Fibroblast of mammary gland (primary cell): ENCODE data around the gene RNU7-1.

Experiments used
- DNase-seq: peaks from one replicate; pipeline ENCODE4 v3.0.0-alpha.2; 2010; ENCODE audit warnings: low read depth
- H3K4me3 ChIP-seq: 2 replicates; pipeline ENCODE4 v1.5.1; 2011; ENCODE audit warnings: low read depth, mild to moderate bottlenecking, low read length, moderate library complexity; ENCODE audit not compliant: control insufficient read depth
- TF ChIP-seq, protein P1 (sequence below): conservative IDR thresholded peaks from 2 replicates; pipeline ENCODE4 v1.5.1; 2011; ENCODE audit warnings: low read depth, low read length, inconsistent platforms; ENCODE audit not compliant: control insufficient read depth, insufficient read depth

RNU7-1 gene

DNA sequence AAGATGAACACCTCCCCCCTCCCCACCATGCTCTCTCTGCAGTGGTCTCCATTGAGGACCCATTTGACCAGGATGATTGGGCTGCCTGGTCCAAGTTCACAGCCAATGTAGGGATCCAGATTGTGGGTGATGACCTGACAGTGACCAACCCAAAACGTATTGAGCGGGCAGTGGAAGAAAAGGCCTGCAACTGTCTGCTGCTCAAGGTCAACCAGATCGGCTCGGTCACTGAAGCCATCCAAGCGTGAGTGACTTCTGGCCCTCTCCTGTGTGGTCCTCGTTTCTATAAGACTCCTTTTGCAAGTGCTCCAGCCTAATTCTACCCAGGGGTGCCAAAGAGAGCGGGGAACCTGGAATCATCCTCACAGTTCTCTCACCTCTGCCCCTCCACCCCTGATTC, 22.1 kb upstream of the RNU7-1 start:
- H3K4me3 ChIP-seq, result no peak overlapping the region
- TF ChIP-seq, protein P1, sequence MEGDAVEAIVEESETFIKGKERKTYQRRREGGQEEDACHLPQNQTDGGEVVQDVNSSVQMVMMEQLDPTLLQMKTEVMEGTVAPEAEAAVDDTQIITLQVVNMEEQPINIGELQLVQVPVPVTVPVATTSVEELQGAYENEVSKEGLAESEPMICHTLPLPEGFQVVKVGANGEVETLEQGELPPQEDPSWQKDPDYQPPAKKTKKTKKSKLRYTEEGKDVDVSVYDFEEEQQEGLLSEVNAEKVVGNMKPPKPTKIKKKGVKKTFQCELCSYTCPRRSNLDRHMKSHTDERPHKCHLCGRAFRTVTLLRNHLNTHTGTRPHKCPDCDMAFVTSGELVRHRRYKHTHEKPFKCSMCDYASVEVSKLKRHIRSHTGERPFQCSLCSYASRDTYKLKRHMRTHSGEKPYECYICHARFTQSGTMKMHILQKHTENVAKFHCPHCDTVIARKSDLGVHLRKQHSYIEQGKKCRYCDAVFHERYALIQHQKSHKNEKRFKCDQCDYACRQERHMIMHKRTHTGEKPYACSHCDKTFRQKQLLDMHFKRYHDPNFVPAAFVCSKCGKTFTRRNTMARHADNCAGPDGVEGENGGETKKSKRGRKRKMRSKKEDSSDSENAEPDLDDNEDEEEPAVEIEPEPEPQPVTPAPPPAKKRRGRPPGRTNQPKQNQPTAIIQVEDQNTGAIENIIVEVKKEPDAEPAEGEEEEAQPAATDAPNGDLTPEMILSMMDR, result no peak
- DNase-seq, result no peak

DNA sequence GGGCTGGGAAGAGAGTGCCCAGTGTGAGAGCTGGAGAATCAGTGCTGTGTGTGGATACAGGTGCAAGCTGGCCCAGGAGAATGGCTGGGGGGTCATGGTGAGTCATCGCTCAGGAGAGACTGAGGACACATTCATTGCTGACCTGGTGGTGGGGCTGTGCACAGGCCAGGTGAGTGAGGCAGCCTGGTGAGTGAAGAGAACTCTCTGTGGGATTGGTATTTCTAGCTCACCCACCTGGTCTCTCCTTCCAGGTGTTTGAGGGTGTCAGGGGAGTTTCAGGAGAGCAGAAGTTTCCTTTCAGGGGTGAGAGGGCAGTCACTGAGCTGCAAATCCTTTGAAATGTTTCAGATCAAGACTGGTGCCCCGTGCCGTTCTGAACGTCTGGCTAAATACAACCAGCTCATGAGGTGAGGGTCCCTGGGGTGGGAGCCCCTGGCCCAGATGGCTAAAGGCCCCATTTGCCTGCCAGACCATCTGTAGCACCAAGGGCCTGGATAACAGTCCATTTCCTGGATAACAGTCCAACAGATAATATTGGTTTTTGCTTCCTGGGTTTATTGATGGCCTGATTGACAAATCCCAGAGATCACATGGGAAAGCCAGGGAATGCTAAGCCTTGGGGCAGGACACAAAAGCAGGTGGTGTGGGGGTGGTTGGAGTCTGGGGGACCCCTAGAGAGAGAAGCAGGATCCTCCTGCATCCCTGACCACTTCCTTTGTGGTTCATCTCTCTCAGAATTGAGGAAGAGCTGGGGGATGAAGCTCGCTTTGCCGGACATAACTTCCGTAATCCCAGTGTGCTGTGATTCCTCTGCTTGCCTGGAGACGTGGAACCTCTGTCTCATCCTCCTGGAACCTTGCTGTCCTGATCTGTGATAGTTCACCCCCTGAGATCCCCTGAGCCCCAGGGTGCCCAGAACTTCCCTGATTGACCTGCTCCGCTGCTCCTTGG, 21.3 kb upstream of the RNU7-1 start:
- no peak for DNase-seq
- no peak overlapping the region for H3K4me3 ChIP-seq
- TF ChIP-seq, protein P1, result no peak

DNA sequence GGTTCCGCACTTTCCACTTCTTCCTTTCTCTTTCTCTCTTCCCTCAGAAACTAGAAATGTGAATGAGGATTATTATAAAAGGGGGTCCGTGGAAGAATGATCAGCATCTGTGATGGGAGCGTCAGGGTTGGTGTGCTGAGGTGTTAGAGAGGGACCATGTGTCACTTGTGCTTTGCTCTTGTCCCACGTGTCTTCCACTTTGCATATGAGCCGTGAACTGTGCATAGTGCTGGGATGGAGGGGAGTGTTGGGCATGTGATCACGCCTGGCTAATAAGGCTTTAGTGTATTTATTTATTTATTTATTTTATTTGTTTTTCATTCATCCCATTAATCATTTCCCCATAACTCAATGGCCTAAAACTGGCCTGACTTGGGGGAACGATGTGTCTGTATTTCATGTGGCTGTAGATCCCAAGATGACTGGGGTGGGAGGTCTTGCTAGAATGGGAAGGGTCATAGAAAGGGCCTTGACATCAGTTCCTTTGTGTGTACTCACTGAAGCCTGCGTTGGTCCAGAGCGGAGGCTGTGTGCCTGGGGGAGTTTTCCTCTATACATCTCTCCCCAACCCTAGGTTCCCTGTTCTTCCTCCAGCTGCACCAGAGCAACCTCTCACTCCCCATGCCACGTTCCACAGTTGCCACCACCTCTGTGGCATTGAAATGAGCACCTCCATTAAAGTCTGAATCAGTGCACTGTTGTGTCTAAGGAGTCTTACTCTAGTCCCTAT, 20.4 kb upstream of the RNU7-1 start:
- TF ChIP-seq, protein P1, result no peak
- DNase-seq, result no peak
- H3K4me3 ChIP-seq, result no peak overlapping the region

DNA sequence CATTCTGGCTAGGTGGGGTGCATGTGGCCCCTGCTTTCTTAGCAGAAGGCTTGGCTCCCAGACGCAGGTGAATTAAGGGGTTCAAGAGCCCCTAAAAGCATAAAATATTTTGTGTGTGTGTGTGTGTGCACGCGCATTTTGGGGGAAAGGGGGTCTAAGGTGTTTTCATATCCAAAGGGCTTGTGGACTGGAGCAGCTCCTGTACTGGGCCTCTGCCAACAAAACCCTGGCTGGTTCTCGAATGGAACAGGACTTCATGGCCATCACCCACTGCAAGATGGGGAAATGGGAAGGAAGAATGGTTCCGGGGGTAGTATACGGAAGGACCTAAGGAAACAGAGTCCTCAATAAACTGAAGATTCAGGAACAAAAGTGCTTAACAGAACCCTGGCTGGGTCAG, 19.8 kb upstream of the RNU7-1 start:
- H3K4me3 ChIP-seq, result no peak overlapping the region
- TF ChIP-seq, protein P1, result no peak
- no peak for DNase-seq

DNA sequence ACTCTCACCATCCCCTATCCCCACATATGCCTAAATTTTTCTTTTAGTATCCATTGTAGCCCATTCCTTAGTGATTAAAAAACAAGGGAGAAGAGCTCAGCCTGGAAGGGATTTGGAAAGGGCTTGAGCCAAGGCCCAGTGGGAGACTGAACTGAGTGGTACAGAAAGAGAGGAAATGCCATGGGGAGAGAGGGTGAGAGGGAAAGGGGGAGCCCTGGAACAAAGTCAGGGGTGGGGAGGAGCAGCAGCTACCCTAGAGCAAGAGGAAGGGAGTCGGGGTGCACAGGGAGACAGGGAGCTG, 18.4 kb upstream of the RNU7-1 start:
- TF ChIP-seq, protein P1, result no peak
- no peak for DNase-seq
- no peak overlapping the region for H3K4me3 ChIP-seq

DNA sequence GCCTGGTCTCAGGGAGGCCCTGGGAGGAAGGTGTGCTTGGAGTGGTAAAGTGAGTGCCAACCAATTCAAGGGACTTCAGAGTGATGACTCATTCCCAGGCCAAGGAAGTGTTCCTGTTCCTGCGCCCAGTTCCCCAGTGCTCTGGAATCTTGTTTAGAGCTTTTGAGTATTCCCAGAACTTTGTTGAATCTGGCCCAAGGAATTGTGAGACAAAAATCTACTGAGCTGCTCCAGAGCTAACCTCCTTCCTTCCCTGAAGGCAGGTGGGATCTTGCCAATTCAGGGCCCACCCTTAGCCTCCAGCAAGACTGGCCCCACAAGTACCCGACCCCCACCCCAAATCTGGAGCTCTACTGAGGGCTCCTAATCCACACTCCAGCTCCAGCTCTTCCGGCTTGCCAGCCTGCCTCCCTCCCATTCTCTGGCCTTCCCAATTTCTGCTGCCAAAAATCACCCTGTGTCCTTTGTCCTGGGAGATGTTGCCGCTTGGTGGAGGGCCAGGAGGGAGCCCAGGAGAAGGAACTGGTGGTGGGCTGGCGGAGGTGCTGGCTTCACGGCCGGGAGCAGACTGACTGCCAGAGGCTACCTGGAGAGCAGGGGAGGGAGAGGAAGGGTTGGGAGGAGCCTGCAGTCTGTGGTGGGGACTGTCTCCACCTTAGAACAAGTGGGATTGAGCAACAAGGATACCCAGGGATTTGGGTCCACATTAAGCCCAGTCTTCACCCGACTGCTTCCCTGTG, 17.9 kb upstream of the RNU7-1 start:
- peak; percentile 90 for DNase-seq
- TF ChIP-seq, protein P1, result no peak
- H3K4me3 ChIP-seq, result peak overlapping the region; percentile 60
